Measurements from ENCODE around the gene USP19.

The USP19 gene

GRCh38 chr3:49120438-49121131 is at the start of gene USP19:
Gene USP19, minus strand, starts transcription at chr3:49120823. Its CDS starts 1,678 bp downstream, at chr3:49119145.
- DNase-seq (ENCODE audit: low read depth), result peak; percentile 91
- TF ChIP-seq CTCF (conservative IDR thresholded peaks at IDR 0.05; ENCODE audit: control insufficient read depth, insufficient read depth, low read depth, low read length), result no peak
- peak within 1 kb of the TSS; percentile 85 for H3K4me3 ChIP-seq (ENCODE audit: control insufficient read depth, low read depth, low read length)

- no peak for TF ChIP-seq CTCF (conservative IDR thresholded peaks at IDR 0.05; ENCODE audit: control insufficient read depth, insufficient read depth, low read depth, low read length)
- no peak for DNase-seq (ENCODE audit: low read depth)
- peak overlapping the region; percentile 90 for H3K4me3 ChIP-seq (ENCODE audit: control insufficient read depth, low read depth, low read length)
These were observed 46.3 kb upstream of the USP19 start for GRCh38 chr3:49166752-49167556.

- DNase-seq (ENCODE audit: low read depth), result peak; percentile 64
- TF ChIP-seq CTCF (conservative IDR thresholded peaks at IDR 0.05; ENCODE audit: control insufficient read depth, insufficient read depth, low read depth, low read length), result no peak
- peak within 1 kb of the TSS; percentile 90 for H3K4me3 ChIP-seq (ENCODE audit: control insufficient read depth, low read depth, low read length)
These were observed 45.4 kb upstream of the USP19 start, which contains the start of gene CCDC71 for GRCh38 chr3:49165771-49166751. Gene CCDC71, minus strand, starts transcription at chr3:49166331. Its CDS starts 2,123 bp downstream, at chr3:49164208.

- H3K4me3 ChIP-seq (ENCODE audit: control insufficient read depth, low read depth, low read length), result peak overlapping the region; percentile 90
- TF ChIP-seq CTCF (conservative IDR thresholded peaks at IDR 0.05; ENCODE audit: control insufficient read depth, insufficient read depth, low read depth, low read length), result no peak
These were observed 44.5 kb upstream of the USP19 start for GRCh38 chr3:49164983-49165720.

GRCh38 chr3:49163609-49164008 is 43.0 kb upstream of the USP19 start:
- TF ChIP-seq CTCF (conservative IDR thresholded peaks at IDR 0.05; ENCODE audit: control insufficient read depth, insufficient read depth, low read depth, low read length), result no peak
- no peak for DNase-seq (ENCODE audit: low read depth)
- H3K4me3 ChIP-seq (ENCODE audit: control insufficient read depth, low read depth, low read length), result no peak overlapping the region

More at GRCh38 chr3:49164983-49165720, 44.5 kb upstream of the USP19 start:
- no peak for DNase-seq (ENCODE audit: low read depth)

All from fibroblast of mammary gland (primary cell).